Pancreas (tissue), 10 donors: ENCODE measurements around the gene IZUMO1. TPM values are rescaled to one million over a fixed set of nuclear protein-coding genes. Genes with fewer than 3 reads are reported as not detected.
A peak's percentile ranks its signal among the peaks of the same experiment; 100 is the strongest.
"Not testable (repeated sequence)": the region's sequence is repeated elsewhere in the genome, so short reads cannot be mapped to it uniquely, and the experiment has no call there.

ENCODE experiments used
- ATAC-seq, 4 donors: fragments of 200-7000 bp; cut with Tn5 transposase; one replicate each; pipeline versions ENCODE4 v1.8.0 to v1.9.1; 2020; ENCODE audit warnings: mild to moderate bottlenecking in 4 of 4, moderate library complexity in 4 of 4
- DNase-seq, 6 donors: peaks; one replicate each; pipeline ENCODE4 v3.0.0-alpha.2; 2020
- FAIRE-seq: peaks from 2 replicates; lab custom pipeline; 2012; peaks lifted over from hg19 to GRCh38; lab: Jason Lieb, UNC
- H3K27ac ChIP-seq, 4 donors: fragments of 200-600 bp; sonication (generic); 1 replicate in 3 of 4; 2 replicates in 1 of 4; pipeline versions ENCODE4 v1.5.0 to v1.8.0; 2020
- H3K27me3 ChIP-seq, 4 donors: fragments of 200-600 bp; one replicate each; pipeline ENCODE4 v1.8.0; 2021
- H3K36me3 ChIP-seq, 3 donors: fragments of 200-600 bp; sonication (generic) in 1 of 3; one replicate each; pipeline versions ENCODE4 v1.5.0 to v1.8.0; 2020 to 2021
- H3K4me1 ChIP-seq, 3 donors: fragments of 200-600 bp; one replicate each; pipeline ENCODE4 v1.8.0; 2021
- H3K4me3 ChIP-seq, 4 donors: fragments of 200-600 bp; sonication (generic) in 2 of 4; one replicate each; pipeline versions ENCODE4 v1.5.0 to v1.8.0; 2020 to 2021
- H3K9me3 ChIP-seq, 4 donors: fragments of 200-600 bp; one replicate each; pipeline ENCODE4 v1.8.0; 2021
- WGBS, 2 donors: extraction: QIAGEN DNeasy Blood & Tissue Kit; methylation state at CpG; one replicate each; pipeline ENCODE4 v1.1.7; 2013; 5-methylcytosine and 5-hydroxymethylcytosine counted together
- intact Hi-C, 3 donors: fragments of 100-400 bp; cut with DNase I; formaldehyde crosslinking; loops; one replicate each; pipeline versions ENCODE4 v1.11.1 to v1.14.2; 2022
- polyA plus RNA-seq, 2 donors: library from polyadenylated mRNA; stranded (reverse); fragments of 200-250 nt; gene quantifications; one replicate each; pipeline ENCODE4 v1.2.3, GENCODE V29; 2013
- total RNA-seq, 6 donors: library from RNA; stranded (reverse); fragmentation: NEBNext Ultra II Directional in 4 of 6; extraction: Animal tissue kit (Norgen Biotek cat#: 25700) in 4 of 6; gene quantifications; one replicate each; pipeline versions ENCODE4 v1.2.1 to v1.2.4, GENCODE V29; 2021 to 2023
- TF ChIP-seq, protein P1 (sequence below), 4 donors: fragments of 200-600 bp; sonication (generic) in 3 of 4; IDR thresholded peaks; one replicate each; pipeline versions ENCODE4 v1.5.0 to v1.8.0; 2021; ENCODE audit warnings: antibody characterized with exemption in 4 of 4
- donor health status: healthy with polysubstance abuse.
- donor health status: DM: no; HTN: no; CAD: no; lungs with moderate emphysema.
- donor health status: DM: no; HTN: no; CAD: no.
- donor health status: control.
- donor health status: control.
- donor health status: Bipolar disorder and iron deficiency.
- donor health status: DM: yes; HTN: yes; CAD: no.
- donor health status: DM: no; HTN: no; CAD: no.
- donor health status: DM: no; HTN: no; CAD: no.
- donor health status: DM: yes; HTN: yes; CAD: no.

Gene IZUMO1
- total and polyA plus RNA-seq, 8 donors: 0.73 to 4.6 (median 2.1) TPM

DNA sequence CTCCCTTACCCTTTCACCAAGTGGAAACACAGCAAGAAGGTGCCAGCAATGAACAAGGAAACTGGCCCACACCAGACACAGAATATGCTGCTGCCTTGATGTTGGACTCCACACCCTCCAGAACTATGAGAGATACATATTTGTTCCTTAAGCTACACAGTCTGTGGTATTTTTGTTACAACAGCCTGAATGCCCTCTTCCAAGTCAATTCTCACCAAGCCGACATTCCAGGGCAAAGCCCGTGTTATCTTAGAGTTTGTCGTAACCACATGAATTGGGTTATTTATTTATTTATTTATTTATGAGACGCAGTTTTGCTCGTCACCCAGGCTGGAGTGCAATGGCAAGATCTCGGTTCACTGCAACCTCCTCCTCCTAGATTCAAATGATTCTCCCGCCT is 23.6 kb upstream of the IZUMO1 start:
- H3K36me3 ChIP-seq: no peaks in the 10 kb centered on the region
- DNase-seq (no peak), ATAC-seq (no peak), FAIRE-seq (no peak)
- peaks cover 9 to 28% (median 21%) of the 10 kb centered on the region in 3 donors for H3K4me1 ChIP-seq
- H3K27ac ChIP-seq: peak overlapping the region in 2 of 4 donors; percentile 63 to 79
- 80 to 84% methylated on average over 7 of the region's 7 CpGs for WGBS, 2 donors
- intact Hi-C loops: no loop called here
- H3K9me3 ChIP-seq: no peaks in the 10 kb centered on the region
- H3K4me3 ChIP-seq: no peak overlapping the region
- no peaks in the 10 kb centered on the region for H3K27me3 ChIP-seq
- TF ChIP-seq, protein P1, sequence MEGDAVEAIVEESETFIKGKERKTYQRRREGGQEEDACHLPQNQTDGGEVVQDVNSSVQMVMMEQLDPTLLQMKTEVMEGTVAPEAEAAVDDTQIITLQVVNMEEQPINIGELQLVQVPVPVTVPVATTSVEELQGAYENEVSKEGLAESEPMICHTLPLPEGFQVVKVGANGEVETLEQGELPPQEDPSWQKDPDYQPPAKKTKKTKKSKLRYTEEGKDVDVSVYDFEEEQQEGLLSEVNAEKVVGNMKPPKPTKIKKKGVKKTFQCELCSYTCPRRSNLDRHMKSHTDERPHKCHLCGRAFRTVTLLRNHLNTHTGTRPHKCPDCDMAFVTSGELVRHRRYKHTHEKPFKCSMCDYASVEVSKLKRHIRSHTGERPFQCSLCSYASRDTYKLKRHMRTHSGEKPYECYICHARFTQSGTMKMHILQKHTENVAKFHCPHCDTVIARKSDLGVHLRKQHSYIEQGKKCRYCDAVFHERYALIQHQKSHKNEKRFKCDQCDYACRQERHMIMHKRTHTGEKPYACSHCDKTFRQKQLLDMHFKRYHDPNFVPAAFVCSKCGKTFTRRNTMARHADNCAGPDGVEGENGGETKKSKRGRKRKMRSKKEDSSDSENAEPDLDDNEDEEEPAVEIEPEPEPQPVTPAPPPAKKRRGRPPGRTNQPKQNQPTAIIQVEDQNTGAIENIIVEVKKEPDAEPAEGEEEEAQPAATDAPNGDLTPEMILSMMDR (IDR thresholded peaks at IDR 0.05): no peak

DNA sequence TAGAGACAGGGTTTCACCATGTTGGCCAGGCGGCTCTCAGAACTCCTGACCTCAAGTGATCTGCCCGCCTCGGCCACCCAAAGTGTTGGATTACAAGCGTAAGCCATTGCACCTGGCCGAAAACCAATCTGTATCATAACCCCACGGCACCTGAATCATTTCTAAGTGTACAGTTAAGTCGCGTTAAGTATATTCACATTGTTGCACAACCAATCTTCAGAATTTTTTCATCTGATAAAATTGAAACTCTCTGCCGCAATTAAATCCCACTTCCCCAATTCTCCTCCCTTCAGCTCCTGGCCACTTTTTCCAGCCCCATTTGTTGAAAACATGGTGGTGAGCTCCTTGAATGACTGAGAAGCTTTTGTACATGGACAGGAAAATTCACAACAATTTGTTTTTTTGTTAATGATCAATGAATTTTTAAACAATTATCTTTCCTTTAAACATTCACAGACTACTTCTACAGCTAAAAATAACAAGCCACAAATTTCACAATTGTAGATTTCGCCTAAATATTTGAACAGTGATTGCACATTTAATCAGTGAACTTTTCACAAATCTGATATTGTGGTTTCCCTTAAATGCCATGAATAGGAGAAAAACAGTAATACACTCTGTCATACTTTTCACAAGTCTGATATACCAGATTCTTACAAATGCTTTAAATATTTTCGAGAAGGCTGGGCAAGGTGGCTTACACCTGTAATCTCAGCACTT is 22.4 kb upstream of the IZUMO1 start:
- no peaks in the 10 kb centered on the region for H3K27me3 ChIP-seq
- H3K4me3 ChIP-seq: no peak overlapping the region
- intact Hi-C loops: no loop called here
- peak overlapping the region in 2 of 4 donors; percentile 63 to 79 for H3K27ac ChIP-seq
- 39 to 47% methylated on average over 11 of the region's 11 CpGs for WGBS, 2 donors
- no peak for FAIRE-seq
- no peaks in the 10 kb centered on the region for H3K36me3 ChIP-seq
- TF ChIP-seq, protein P1 (IDR thresholded peaks at IDR 0.05): no peak
- peaks cover 9 to 28% (median 21%) of the 10 kb centered on the region in 3 donors for H3K4me1 ChIP-seq
- ATAC-seq: peak in 3 of 4 donors; percentile 17 to 19 (median 18)
- H3K9me3 ChIP-seq: no peaks in the 10 kb centered on the region
- DNase-seq: no peak

DNA sequence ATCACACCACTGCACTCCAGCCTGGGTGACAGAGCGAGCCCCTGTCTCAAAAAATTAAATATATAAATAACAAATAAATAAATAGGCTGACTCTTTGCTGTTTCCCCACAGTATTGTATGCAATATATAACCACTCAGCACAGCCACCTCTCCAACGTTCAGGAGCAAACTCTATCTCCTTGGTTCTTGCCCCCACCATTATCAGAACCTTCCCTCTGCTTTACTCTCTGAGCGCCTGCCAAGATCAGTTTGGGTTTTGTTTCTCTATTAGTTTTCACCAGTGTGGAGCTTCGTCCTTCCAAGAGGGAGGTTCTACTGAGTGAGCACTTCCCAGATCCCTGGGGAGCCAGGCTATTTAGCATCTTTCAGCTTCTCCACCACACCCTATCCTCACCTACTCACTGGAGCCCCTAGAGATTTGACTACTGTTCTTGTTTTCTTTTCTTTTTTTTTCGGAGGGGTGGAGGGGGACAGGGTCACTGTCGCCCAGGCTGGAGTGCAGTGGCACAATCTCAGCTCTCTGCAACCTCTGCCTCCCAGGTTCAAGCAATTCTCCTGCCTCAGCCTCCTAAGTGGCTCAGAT is 21.6 kb upstream of the IZUMO1 start:
- Histone ChIP-seq H3K27ac (peak overlapping the region in 2 of 4 donors; percentile 63 to 79), H3K4me1 (peaks cover 6 to 25% (median 19%) of the 10 kb centered on the region in 3 donors)
- H3K9me3 ChIP-seq, H3K36me3 ChIP-seq, FAIRE-seq, H3K4me3 ChIP-seq, DNase-seq, H3K27me3 ChIP-seq, intact Hi-C loops: not testable (repeated sequence)
- peak in 1 of 4 donors; percentile 11 for ATAC-seq
- 32 to 33% methylated on average over 6 of the region's 6 CpGs for WGBS, 2 donors

DNA sequence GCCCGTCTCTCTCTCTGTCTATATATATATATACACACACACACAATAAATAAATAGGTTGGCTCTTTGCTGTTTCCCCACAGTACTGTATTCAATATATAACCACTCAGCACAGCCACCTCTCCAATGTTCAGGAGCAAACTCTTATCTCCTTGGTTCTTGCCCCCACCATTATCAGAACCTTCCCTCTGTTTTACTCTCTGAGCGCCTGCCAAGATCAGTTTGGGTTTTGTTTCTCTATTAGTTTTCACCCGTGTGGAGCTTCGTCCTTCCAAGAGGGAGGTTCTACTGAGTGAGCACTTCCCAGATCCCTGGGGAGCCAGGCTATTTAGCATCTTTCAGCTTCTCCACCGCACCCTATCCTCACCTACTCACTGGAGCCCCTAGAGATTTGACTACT is 19.1 kb upstream of the IZUMO1 start:
- H3K9me3 ChIP-seq, H3K36me3 ChIP-seq, H3K27ac ChIP-seq, FAIRE-seq, H3K27me3 ChIP-seq, H3K4me3 ChIP-seq, intact Hi-C loops, DNase-seq: not testable (repeated sequence)
- H3K4me1 ChIP-seq: peaks cover 0 to 13% (median 11%) of the 10 kb centered on the region in 3 donors
- ATAC-seq: peak in 2 of 4 donors; percentile 3 to 13
- WGBS, 2 donors: 22 to 29% methylated on average over 5 of the region's 5 CpGs

DNA sequence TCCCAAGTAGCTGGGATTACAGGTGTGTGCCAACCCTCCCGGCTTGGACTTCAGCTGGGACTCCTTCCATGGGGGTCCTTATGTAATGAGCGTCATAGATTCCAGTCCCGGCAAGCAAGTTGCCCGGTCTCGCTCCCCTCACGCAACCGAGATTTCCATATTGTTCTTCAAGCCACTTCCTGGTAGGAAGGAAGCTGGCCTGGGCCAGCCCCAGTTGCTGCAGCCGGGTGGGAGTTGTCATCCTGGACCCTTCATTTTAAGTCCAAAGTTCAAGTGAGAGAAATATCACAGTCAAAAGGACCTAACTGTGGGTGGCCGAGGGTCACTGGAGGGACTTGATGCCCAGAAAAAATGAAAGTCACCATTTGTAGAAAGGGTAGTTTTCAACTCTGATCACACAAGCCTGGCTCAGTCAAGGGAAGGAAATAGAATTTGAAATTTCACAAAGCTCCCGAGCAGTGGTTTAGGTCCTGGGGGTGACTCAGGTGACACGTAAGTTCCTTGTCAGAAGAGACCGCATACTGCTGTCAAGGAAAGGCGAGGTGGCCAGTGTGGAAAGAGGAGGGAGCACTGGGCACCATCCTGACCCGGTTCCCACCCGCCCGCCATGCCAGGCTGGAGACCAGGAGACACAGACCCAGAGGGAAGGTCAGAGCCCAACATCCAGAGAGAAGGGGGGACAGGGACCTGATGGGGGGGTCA is 13.9 kb upstream of the IZUMO1 start:
- no peaks in the 10 kb centered on the region for H3K36me3 ChIP-seq
- DNase-seq: no peak
- FAIRE-seq: no peak
- H3K27ac ChIP-seq: no peak overlapping the region
- TF ChIP-seq, protein P1 (IDR thresholded peaks at IDR 0.05): no peak
- H3K9me3 ChIP-seq: no peaks in the 10 kb centered on the region
- H3K4me1 ChIP-seq: no peaks in the 10 kb centered on the region
- no peak overlapping the region for H3K4me3 ChIP-seq
- ATAC-seq: no peak
- no peaks in the 10 kb centered on the region for H3K27me3 ChIP-seq
- 82 to 85% methylated on average over 16 of the region's 16 CpGs for WGBS, 2 donors
- intact Hi-C loops: no loop called here
